GM23338 (cell line): ENCODE data around the gene TPK1. TPM values are rescaled to one million over a fixed set of nuclear protein-coding genes. Genes with fewer than 3 reads are reported as not detected.

Source experiments
- ATAC-seq: fragments of 200-7000 bp; cut with Tn5 transposase; 3 replicates; pipeline ENCODE4 v1.9.1; 2020
- DNase-seq: peaks from one replicate; pipeline ENCODE4 v3.0.0-alpha.2; 2015; ENCODE audit warnings: low spot score
- H2AFZ ChIP-seq: fragments of 200-600 bp; sonication (generic); 2 replicates; pipeline ENCODE4 v1.8.0; 2016; ENCODE audit warnings: antibody characterized with exemption, mild to moderate bottlenecking, moderate library complexity
- H3F3A ChIP-seq: fragments of 200-600 bp; sonication (generic); replicated peaks from 2 replicates; pipeline ENCODE4 v1.8.0; 2017; ENCODE audit warnings: antibody characterized with exemption, mixed run types, low read depth
- H3K27ac ChIP-seq: fragments of 200-600 bp; sonication (generic); 2 replicates; pipeline ENCODE4 v1.6.1; 2016; ENCODE audit warnings: low read depth
- H3K27me3 ChIP-seq: fragments of 200-600 bp; sonication (generic); 2 replicates; pipeline ENCODE4 v1.8.0; 2016; ENCODE audit warnings: mild to moderate bottlenecking, mixed run types, moderate library complexity; ENCODE audit not compliant: insufficient read depth
- H3K36me3 ChIP-seq: fragments of 200-600 bp; sonication (generic); 2 replicates; pipeline ENCODE4 v1.8.0; 2016; ENCODE audit warnings: mild to moderate bottlenecking; ENCODE audit not compliant: insufficient read depth
- H3K4me1 ChIP-seq: fragments of 200-600 bp; sonication (generic); 2 replicates; pipeline ENCODE4 v1.8.0; 2016; ENCODE audit warnings: mild to moderate bottlenecking, moderate library complexity; ENCODE audit not compliant: insufficient read depth
- H3K4me2 ChIP-seq: fragments of 200-600 bp; sonication (generic); 2 replicates; pipeline ENCODE4 v1.7.1; 2017; ENCODE audit warnings: mixed run types
- H3K4me3 ChIP-seq: fragments of 200-600 bp; sonication (generic); 2 replicates; pipeline ENCODE4 v1.6.1; 2016; ENCODE audit warnings: mixed run types
- H3K79me2 ChIP-seq: fragments of 200-600 bp; sonication (generic); replicated peaks from 2 replicates; pipeline ENCODE4 v1.8.0; 2017; ENCODE audit warnings: mild to moderate bottlenecking; ENCODE audit not compliant: insufficient read depth
- H3K9me2 ChIP-seq: fragments of 200-600 bp; sonication (generic); 2 replicates; pipeline ENCODE4 v1.8.0; 2017; ENCODE audit not compliant: insufficient read depth
- H4K20me1 ChIP-seq: fragments of 200-600 bp; sonication (generic); replicated peaks from 2 replicates; pipeline ENCODE4 v1.8.0; 2017; ENCODE audit warnings: mild to moderate bottlenecking; ENCODE audit not compliant: insufficient read depth
- H3K27ac Mint-ChIP-seq: 2 replicates; pipeline ENCODE4 v1.8.0; 2020; ENCODE audit warnings: inconsistent platforms, mild to moderate bottlenecking, moderate library complexity, mixed read lengths
- H3K27me3 Mint-ChIP-seq: 3 replicates; pipeline ENCODE4 v1.8.0; 2022; ENCODE audit warnings: low read depth, mild to moderate bottlenecking, moderate library complexity, mixed read lengths, inconsistent platforms; ENCODE audit not compliant: insufficient read depth, poor library complexity
- H3K36me3 Mint-ChIP-seq: 3 replicates; pipeline ENCODE4 v1.8.0; 2021; ENCODE audit warnings: low read depth, mild to moderate bottlenecking, inconsistent platforms, moderate library complexity, mixed read lengths
- H3K4me1 Mint-ChIP-seq: 3 replicates; pipeline ENCODE4 v1.8.0; 2020; ENCODE audit warnings: mild to moderate bottlenecking, inconsistent platforms, mixed read lengths
- H3K4me3 Mint-ChIP-seq: 3 replicates; pipeline ENCODE4 v1.8.0; 2021; ENCODE audit warnings: moderate library complexity, mild to moderate bottlenecking, inconsistent platforms, mixed read lengths
- H3K9me3 Mint-ChIP-seq: 3 replicates; pipeline ENCODE4 v1.8.0; 2020; ENCODE audit warnings: moderate library complexity, mild to moderate bottlenecking, inconsistent platforms, mixed read lengths
- CREB1 ChIP-seq: fragments of 250-450 bp; sonication (Bioruptor Pico); IDR thresholded peaks from 2 replicates; pipeline ENCODE4 v1.5.0; 2020; ENCODE audit warnings: low read depth, mild to moderate bottlenecking, moderate library complexity
- CTCF ChIP-seq, 2 experiments: fragments of 200-600 bp in 1 of 2; sonication (generic) in 1 of 2; conservative IDR thresholded peaks; 2 replicates each; pipeline versions ENCODE4 v1.5.1 to v1.6.1; 2016 to 2017; ENCODE audit warnings: antibody characterized with exemption in 2 of 2, low read depth in 2 of 2, mild to moderate bottlenecking in 2 of 2, moderate library complexity in 1 of 2
- EZH2 ChIP-seq: fragments of 200-600 bp; sonication (generic); IDR thresholded peaks from one replicate; pipeline ENCODE4 v1.8.0; 2017; ENCODE audit warnings: antibody characterized with exemption, mild to moderate bottlenecking, low read depth; ENCODE audit not compliant: unreplicated experiment
- EZH2phosphoT487 ChIP-seq: fragments of 200-600 bp; sonication (generic); IDR thresholded peaks from one replicate; pipeline ENCODE4 v1.8.1; 2018; ENCODE audit warnings: antibody characterized with exemption; ENCODE audit not compliant: unreplicated experiment
- JUNB ChIP-seq: IDR thresholded peaks from one replicate; pipeline ENCODE4 v1.6.1; 2016; ENCODE audit warnings: antibody characterized with exemption; ENCODE audit not compliant: unreplicated experiment
- NANOG ChIP-seq: IDR thresholded peaks from 2 replicates; pipeline ENCODE4 v1.6.1; 2016; ENCODE audit warnings: antibody characterized with exemption, borderline replicate concordance
- ZNF462 ChIP-seq: fragments of 250-450 bp; sonication (Bioruptor Pico); IDR thresholded peaks from 2 replicates; pipeline ENCODE4 v1.5.0; 2020; ENCODE audit warnings: mild to moderate bottlenecking, moderate library complexity
- polyA plus RNA-seq: library from polyadenylated mRNA; unstranded; fragments of >200 nt; fragmentation: Nextera tagmentation; extraction: Ambion mirVana; gene quantifications from 2 replicates; pipeline ENCODE4 v1.2.1, GENCODE V29; 2016
- total RNA-seq: library from RNA; depleted of rRNA; stranded (reverse); fragments of >200 nt; shearing (Covaris generic); gene quantifications from 2 replicates; pipeline ENCODE4 v1.2.3, GENCODE V29; 2014
- TF ChIP-seq, protein P1 (sequence below): IDR thresholded peaks from 2 replicates; pipeline ENCODE4 v1.6.1; 2016; ENCODE audit warnings: antibody characterized with exemption

TPK1 gene
- total and polyA plus RNA-seq, 2 experiments from 2014 or later, result 2.6 to 2.9 TPM

- no peak overlapping the region for H3K4me3 ChIP-seq
- peak; percentile 45 for DNase-seq
- Mint-ChIP-seq H3K36me3 (no peaks in the 10 kb centered on the region), H3K4me3 (no peak overlapping the region), H3K27ac (no peak overlapping the region), H3K27me3 (no peaks in the 10 kb centered on the region), H3K4me1 (peaks cover 19% of the 10 kb centered on the region; the same call in 2 of the 3 replicates), H3K9me3 (no peaks in the 10 kb centered on the region)
- H3K36me3 ChIP-seq, result no peaks in the 10 kb centered on the region
- no peaks in the 10 kb centered on the region for H3F3A ChIP-seq
- peak; percentile 64 for ATAC-seq
- H3K9me2 ChIP-seq, result no peaks in the 10 kb centered on the region
- TF ChIP-seq EZH2 (no peak), CTCF (conservative IDR thresholded peaks at IDR 0.05; ENCODE audit: low read depth in 2 of 2) (peak in 1 of 2 experiments; percentile 16; a peak in 1 of 4 replicates)
- no peak overlapping the region for H2AFZ ChIP-seq
- H3K4me1 ChIP-seq, result peaks cover 19% of the 10 kb centered on the region
- no peak overlapping the region for H3K27ac ChIP-seq
- H3K79me2 ChIP-seq, result no peaks in the 10 kb centered on the region
- no peaks in the 10 kb centered on the region for H4K20me1 ChIP-seq
- no peak overlapping the region for H3K4me2 ChIP-seq
- no peaks in the 10 kb centered on the region for H3K27me3 ChIP-seq
Measured at GRCh38 chr7:144668503-144668902, 167.3 kb downstream of the TPK1 start.

DNA sequence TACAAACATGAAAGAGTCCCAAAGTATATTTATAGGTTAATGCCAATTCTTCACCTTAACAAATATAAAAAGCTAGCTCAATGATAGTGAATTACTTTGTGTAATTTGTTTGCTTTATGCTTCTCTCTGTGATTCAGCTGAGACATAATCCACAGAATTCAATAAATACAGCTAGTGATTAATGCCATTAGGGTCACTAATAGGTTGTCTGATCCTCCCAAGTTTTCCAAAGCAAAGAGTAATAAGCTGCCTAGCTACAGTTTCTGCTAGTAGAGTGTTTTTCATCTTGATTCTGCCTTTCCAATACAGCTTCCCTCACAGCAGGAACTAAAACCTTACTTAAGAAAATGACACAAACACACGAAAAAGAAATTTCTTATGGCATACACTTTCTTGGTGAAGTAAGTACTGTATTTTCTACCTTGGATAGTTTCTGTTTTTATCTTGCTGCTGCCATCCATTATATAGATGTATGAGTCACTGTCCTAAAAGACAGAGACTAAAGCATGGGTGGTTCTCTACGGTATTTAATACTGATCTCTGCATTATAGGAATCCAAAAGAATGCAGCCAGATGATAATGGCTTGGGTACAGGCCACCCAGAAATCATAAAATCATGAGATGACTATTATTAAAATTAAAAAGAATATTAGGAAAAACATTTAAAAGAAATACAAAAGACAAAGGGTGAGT is 170.0 kb downstream of the TPK1 start:
- no peak overlapping the region for H3K27ac ChIP-seq
- no peaks in the 10 kb centered on the region for H3F3A ChIP-seq
- Mint-ChIP-seq H3K9me3 (no peaks in the 10 kb centered on the region), H3K27me3 (no peaks in the 10 kb centered on the region), H3K36me3 (no peaks in the 10 kb centered on the region), H3K4me3 (no peak overlapping the region), H3K27ac (no peak overlapping the region), H3K4me1 (peaks cover 3% of the 10 kb centered on the region; the same call in 2 of the 3 replicates)
- no peak for DNase-seq
- ATAC-seq, result no peak
- peaks cover 8% of the 10 kb centered on the region; the same call in 1 of the 2 replicates for H3K4me1 ChIP-seq
- H4K20me1 ChIP-seq, result no peaks in the 10 kb centered on the region
- no peak overlapping the region for H3K4me3 ChIP-seq
- H3K27me3 ChIP-seq, result no peaks in the 10 kb centered on the region
- H3K4me2 ChIP-seq, result no peak overlapping the region
- no peaks in the 10 kb centered on the region for H3K79me2 ChIP-seq
- no peaks in the 10 kb centered on the region for H3K9me2 ChIP-seq
- TF ChIP-seq EZH2, result no peak
- no peak for TF ChIP-seq EZH2phosphoT487
- no peak for TF ChIP-seq CREB1 (CRISPR knock-in tag)
- TF ChIP-seq, protein P1, sequence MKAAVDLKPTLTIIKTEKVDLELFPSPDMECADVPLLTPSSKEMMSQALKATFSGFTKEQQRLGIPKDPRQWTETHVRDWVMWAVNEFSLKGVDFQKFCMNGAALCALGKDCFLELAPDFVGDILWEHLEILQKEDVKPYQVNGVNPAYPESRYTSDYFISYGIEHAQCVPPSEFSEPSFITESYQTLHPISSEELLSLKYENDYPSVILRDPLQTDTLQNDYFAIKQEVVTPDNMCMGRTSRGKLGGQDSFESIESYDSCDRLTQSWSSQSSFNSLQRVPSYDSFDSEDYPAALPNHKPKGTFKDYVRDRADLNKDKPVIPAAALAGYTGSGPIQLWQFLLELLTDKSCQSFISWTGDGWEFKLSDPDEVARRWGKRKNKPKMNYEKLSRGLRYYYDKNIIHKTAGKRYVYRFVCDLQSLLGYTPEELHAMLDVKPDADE, result no peak
- TF ChIP-seq NANOG, result no peak
- no peak for TF ChIP-seq JUNB
- no peak for TF ChIP-seq ZNF462 (CRISPR knock-in tag)
- H2AFZ ChIP-seq, result no peak overlapping the region
- no peaks in the 10 kb centered on the region for H3K36me3 ChIP-seq
